ENCODE measurements around the gene KDM1B. TPM values are rescaled to one million over a fixed set of nuclear protein-coding genes. Genes with fewer than 3 reads are reported as not detected.
"Not testable (repeated sequence)": the region's sequence is repeated elsewhere in the genome, so short reads cannot be mapped to it uniquely, and the experiment has no call there.

Gene KDM1B
- total RNA-seq, 1 donor from 2014 or later = 9.9 TPM

DNA sequence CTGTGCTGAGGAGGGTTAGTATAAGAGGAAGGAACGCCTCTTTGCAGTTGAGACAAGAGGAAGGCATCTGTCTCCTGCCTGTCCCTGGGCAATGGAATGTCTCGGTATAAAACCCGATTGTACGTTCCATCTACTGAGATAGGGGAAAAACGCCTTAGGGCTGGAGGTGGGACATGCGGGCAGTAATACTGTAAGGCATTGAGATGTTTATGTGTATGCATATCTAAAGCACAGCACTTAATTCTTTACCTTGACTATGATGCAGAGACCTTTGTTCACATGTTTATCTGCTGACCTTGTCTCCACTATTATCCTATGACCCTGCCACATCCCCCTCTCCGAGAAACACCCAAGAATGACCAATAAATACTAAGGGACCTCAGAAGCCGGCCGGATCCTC is 71.9 kb downstream of the KDM1B start:
- peaks cover 25% of the 10 kb centered on the region for H3K9me3 Mint-ChIP-seq
- H3K27me3 Mint-ChIP-seq (ENCODE audit: low read depth); intact Hi-C loops (cut with micrococcal nuclease); H3K4me1 Mint-ChIP-seq (ENCODE audit: low read depth); H3K27ac Mint-ChIP-seq; DNase-seq (ENCODE audit: low spot score); H3K4me3 Mint-ChIP-seq (ENCODE audit: low read depth): not testable (repeated sequence)
- peaks cover 80% of the 10 kb centered on the region for H3K36me3 Mint-ChIP-seq (ENCODE audit: low read depth)

DNA sequence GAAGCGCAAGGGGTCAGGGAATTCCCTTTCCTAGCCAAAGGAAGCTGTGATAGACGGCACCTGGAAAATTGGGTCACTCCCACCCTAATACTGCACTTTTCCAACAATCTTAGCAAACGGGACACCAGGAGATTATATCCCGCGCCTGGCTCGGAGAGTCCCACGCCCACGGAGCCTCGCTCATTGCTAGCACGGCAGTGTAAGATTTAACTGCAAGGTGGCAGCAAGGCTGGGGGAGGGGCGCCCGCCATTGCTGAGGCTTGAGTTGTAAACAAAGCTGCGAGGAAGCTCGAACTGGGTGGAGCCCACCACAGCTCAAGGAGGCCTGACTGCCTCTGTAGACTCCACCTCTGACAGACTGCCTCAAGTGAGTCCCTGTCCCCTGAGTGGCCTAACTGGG is 73.4 kb downstream of the KDM1B start:
- H3K4me1 Mint-ChIP-seq (ENCODE audit: low read depth); DNase-seq (ENCODE audit: low spot score); H3K27me3 Mint-ChIP-seq (ENCODE audit: low read depth); H3K27ac Mint-ChIP-seq; H3K4me3 Mint-ChIP-seq (ENCODE audit: low read depth); intact Hi-C loops (cut with micrococcal nuclease): not testable (repeated sequence)
- H3K36me3 Mint-ChIP-seq (ENCODE audit: low read depth) = peaks cover 85% of the 10 kb centered on the region
- peaks cover 36% of the 10 kb centered on the region for H3K9me3 Mint-ChIP-seq

DNA sequence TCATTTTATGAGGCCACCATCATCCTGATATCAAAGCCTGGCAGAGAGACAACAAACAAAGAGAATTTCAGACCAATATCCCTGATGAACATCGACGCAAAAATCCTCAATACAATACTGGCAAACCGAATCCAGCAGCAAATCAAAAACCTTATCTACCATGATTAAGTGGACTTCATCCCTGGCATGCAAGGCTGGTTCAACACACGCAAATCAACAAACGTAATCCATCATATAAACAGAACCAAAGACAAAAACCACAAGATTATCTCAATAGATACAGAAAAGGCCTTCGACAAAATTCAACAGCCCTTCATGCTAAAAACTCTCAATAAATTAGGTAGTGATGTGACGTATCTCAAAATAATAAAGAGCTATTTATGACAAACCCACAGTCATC is 76.6 kb downstream of the KDM1B start:
- DNase-seq (ENCODE audit: low spot score); H3K27ac Mint-ChIP-seq; H3K4me1 Mint-ChIP-seq (ENCODE audit: low read depth); intact Hi-C loops (cut with micrococcal nuclease); H3K4me3 Mint-ChIP-seq (ENCODE audit: low read depth); H3K27me3 Mint-ChIP-seq (ENCODE audit: low read depth): not testable (repeated sequence)
- Mint-ChIP-seq H3K36me3 (ENCODE audit: low read depth) (peaks cover 99% of the 10 kb centered on the region), H3K9me3 (peaks cover 50% of the 10 kb centered on the region)

DNA sequence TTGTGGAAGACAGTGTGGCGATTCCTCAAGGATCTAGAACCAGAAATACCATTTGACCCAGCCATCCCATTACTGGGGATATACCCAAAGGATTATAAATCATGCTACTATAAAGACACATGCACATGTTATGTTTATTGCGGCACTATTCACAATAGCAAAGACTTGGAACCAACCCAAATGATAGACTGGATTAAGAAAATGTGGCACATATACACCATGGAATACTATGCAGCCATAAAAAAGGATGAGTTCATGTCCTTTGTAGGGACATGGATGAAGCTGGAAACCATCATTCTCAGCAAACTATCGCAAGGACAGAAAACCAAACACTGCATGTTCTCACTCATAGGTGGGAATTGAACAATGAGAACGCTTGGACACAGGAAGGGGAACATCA is 78.5 kb downstream of the KDM1B start:
- H3K27me3 Mint-ChIP-seq (ENCODE audit: low read depth); intact Hi-C loops (cut with micrococcal nuclease); DNase-seq (ENCODE audit: low spot score); H3K4me3 Mint-ChIP-seq (ENCODE audit: low read depth); H3K4me1 Mint-ChIP-seq (ENCODE audit: low read depth); H3K27ac Mint-ChIP-seq: not testable (repeated sequence)
- peaks cover 98% of the 10 kb centered on the region for H3K36me3 Mint-ChIP-seq (ENCODE audit: low read depth)
- H3K9me3 Mint-ChIP-seq = peaks cover 50% of the 10 kb centered on the region

DNA sequence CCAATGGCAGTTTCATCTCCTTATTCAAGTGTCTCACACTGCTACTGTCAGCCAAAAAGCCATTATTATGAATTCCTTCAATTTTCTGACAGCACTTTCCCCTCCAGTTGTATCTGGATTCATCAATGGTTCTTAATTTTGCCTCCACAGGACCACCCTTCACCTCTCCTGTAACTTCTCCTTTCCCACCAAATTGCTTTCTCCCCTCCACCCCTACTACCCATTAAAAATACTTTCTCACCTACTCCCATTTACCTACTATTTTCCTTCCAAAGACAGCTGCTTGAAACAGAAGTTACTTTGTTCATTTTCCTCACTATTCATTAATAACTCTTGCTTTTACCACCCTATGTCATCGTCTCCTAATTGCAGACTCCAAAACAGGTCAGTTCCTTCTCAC is 79.3 kb downstream of the KDM1B start:
- H3K9me3 Mint-ChIP-seq = peaks cover 46% of the 10 kb centered on the region
- no peak overlapping the region for H3K4me3 Mint-ChIP-seq (ENCODE audit: low read depth)
- no peak overlapping the region for H3K27ac Mint-ChIP-seq

DNA sequence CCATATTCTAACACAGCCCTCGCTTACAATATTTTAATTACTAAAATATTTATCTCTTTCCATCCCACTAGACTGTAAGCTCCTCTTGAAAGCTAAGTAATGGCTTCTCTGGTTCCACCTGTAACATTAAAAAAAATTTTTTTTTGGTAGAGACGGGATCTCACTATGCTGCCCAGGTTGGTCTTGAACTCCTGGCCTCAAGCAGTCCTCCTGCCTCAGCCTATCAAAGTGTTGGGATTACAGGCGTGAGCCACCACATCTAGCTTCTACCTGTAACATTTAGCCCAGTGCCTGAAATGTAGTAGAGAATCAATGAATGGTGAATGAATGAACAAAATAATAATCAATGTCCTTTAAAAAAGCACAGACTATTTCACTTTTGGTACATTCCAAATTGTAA is 80.3 kb downstream of the KDM1B start:
- Mint-ChIP-seq H3K36me3 (ENCODE audit: low read depth) (peaks cover 93% of the 10 kb centered on the region), H3K4me3 (ENCODE audit: low read depth) (no peak overlapping the region), H3K9me3 (peaks cover 41% of the 10 kb centered on the region), H3K27ac (no peak overlapping the region), H3K4me1 (ENCODE audit: low read depth) (peaks cover 4% of the 10 kb centered on the region), H3K27me3 (ENCODE audit: low read depth) (no peaks in the 10 kb centered on the region)
- intact Hi-C loops (cut with micrococcal nuclease) = no loop called here
- DNase-seq (ENCODE audit: low spot score) = no peak

More for the DNA sequence above, 79.3 kb downstream of the KDM1B start:
- no peak for DNase-seq (ENCODE audit: low spot score)
- Mint-ChIP-seq H3K27me3 (ENCODE audit: low read depth) (no peaks in the 10 kb centered on the region), H3K4me1 (ENCODE audit: low read depth) (peaks cover 4% of the 10 kb centered on the region), H3K36me3 (ENCODE audit: low read depth) (peaks cover 95% of the 10 kb centered on the region)
- intact Hi-C loops (cut with micrococcal nuclease) = no loop called here

DNA sequence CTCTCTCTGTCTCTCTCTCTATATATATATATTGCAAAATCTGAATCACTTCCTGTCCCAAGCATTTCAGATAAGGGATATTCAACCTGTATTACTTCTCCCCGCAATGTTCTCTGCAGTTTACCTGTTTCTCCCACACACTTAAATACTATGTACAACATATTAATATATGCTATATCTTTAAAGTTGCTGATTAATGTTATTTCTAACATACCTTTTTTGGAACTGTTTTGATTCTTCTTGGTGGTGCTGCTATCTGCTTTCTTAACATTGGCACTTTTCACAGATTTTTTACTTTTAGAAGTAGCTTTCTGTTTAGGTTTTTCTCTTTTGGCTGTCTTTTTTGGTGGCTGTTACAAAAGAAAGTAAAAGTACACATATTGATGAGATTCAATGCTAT is 81.9 kb downstream of the KDM1B start:
- no peak overlapping the region for H3K4me3 Mint-ChIP-seq (ENCODE audit: low read depth)
- peaks cover 92% of the 10 kb centered on the region for H3K36me3 Mint-ChIP-seq (ENCODE audit: low read depth)
- DNase-seq (ENCODE audit: low spot score) = no peak
- intact Hi-C loops (cut with micrococcal nuclease) = no loop called here
- H3K27ac Mint-ChIP-seq = no peak overlapping the region
- peaks cover 12% of the 10 kb centered on the region for H3K4me1 Mint-ChIP-seq (ENCODE audit: low read depth)
- H3K9me3 Mint-ChIP-seq = peaks cover 25% of the 10 kb centered on the region
- no peaks in the 10 kb centered on the region for H3K27me3 Mint-ChIP-seq (ENCODE audit: low read depth)

DNA sequence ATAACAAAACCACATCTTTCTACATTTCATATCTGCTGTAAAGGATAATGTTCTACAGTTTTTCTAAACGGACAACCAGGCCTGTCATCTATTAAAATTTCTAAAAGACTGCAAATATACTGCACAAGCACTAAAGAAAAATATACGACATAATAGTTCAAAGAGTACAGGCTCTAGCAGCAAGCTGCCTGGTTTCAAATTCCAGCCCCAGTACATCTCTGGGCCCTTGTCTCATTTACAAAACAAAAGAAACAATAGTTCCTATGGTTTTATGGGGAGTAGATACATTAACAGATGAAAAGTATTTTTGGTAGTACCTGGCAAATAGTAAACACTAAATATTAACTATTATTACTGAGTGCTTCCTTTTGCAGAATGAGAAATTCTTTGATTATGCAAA is 85.0 kb downstream of the KDM1B start:
- no peaks in the 10 kb centered on the region for H3K27me3 Mint-ChIP-seq (ENCODE audit: low read depth)
- DNase-seq (ENCODE audit: low spot score) = no peak
- H3K36me3 Mint-ChIP-seq (ENCODE audit: low read depth) = peaks cover 92% of the 10 kb centered on the region
- H3K27ac Mint-ChIP-seq = no peak overlapping the region
- H3K4me3 Mint-ChIP-seq (ENCODE audit: low read depth) = no peak overlapping the region
- H3K4me1 Mint-ChIP-seq (ENCODE audit: low read depth) = peaks cover 38% of the 10 kb centered on the region
- no peaks in the 10 kb centered on the region for H3K9me3 Mint-ChIP-seq
- intact Hi-C loops (cut with micrococcal nuclease) = loop anchor here (5.0 kb wide), 1 partner anchor 83 kb away; the partner anchor contains the start of genes KDM1B and TPMT

DNA sequence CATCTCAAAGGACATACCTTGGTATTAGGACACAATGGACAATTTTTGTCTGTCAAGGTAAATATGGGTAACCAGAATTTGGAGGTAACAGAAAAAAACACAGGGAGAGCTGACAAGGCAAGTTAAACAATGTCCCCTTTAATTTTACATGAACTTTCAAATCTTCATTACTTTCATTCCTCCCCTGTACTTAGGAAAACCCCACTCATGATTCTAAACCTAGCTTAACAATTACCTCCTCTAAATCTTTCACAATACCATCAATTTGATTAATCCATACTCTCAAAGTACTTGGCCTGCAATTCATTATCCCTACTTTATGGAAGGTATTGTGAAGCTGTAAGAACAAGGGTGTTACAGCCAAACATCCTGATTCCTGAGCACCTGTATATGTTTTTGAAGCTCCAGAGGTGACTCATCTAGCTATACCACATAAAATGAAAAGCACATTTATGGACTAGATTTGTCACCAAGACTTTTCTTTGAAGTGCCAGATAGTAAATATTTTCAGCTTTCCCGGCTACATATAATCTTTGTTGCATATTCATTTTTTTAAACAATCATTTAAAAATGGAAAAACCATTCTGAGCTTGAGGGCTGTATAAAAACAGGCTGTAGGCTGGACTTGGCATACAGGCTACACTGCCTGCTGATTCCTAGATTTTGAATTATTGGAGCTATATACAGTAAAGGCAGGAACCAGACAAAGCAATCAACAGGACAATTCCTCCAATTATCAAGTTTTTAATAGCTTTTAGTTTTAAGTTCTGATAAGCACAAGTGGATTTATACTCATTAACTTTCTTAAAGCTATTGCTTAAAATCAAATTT is 86.2 kb downstream of the KDM1B start:
- intact Hi-C loops (cut with micrococcal nuclease) = loop anchor here (5.0 kb wide), 1 partner anchor 84 kb away; the partner anchor contains the start of genes KDM1B and TPMT
- Mint-ChIP-seq H3K4me1 (ENCODE audit: low read depth) (peaks cover 48% of the 10 kb centered on the region), H3K27ac (peak overlapping the region; percentile 2), H3K27me3 (ENCODE audit: low read depth) (no peaks in the 10 kb centered on the region), H3K36me3 (ENCODE audit: low read depth) (peaks cover 92% of the 10 kb centered on the region), H3K9me3 (peaks cover 3% of the 10 kb centered on the region), H3K4me3 (ENCODE audit: low read depth) (no peak overlapping the region)
- no peak for DNase-seq (ENCODE audit: low spot score)

DNA sequence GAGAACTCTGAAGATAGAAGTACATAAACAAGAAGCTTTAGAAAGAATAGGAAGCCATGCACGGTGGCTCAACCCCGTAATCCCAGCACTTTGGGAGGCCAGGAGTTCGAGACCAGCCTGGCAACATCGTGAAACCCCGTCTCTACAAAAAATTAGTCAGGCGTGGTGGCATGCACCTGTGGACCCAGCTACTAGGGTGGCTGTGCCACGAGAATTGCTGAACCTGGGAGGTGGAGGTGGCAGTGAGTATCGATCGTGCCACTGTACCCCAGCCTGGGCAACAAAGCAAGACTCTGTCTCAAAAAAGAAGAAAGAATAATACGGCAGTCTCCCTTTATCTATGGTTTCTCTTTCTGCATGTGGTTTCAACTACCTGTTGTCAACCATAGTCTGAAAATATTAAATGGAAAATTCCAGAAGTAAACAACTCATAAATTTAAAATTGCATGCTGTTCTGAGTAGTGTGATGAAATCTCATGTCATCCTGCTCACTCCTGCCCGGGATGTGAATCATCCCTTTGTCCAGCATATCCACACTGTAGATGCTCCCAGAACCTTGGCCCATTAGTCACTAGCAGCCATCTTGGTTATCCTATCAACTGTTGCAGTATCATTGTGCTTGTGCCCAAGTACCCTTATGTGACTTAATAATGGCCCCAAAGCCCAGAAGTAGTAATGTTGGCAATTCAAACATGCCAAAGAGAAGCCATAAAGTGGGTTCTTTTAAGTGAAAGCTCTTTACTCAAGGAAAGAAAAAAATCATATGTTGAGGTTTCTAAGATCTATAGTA is 87.0 kb downstream of the KDM1B start:
- no peak for DNase-seq (ENCODE audit: low spot score)
- Mint-ChIP-seq H3K4me3 (ENCODE audit: low read depth) (no peak overlapping the region), H3K27me3 (ENCODE audit: low read depth) (no peaks in the 10 kb centered on the region), H3K4me1 (ENCODE audit: low read depth) (peaks cover 54% of the 10 kb centered on the region), H3K9me3 (peaks cover 3% of the 10 kb centered on the region), H3K36me3 (ENCODE audit: low read depth) (peaks cover 92% of the 10 kb centered on the region), H3K27ac (peak overlapping the region; percentile 56)
- intact Hi-C loops (cut with micrococcal nuclease) = loop anchor here (5.0 kb wide), 1 partner anchor 85 kb away; the partner anchor contains the start of genes KDM1B and TPMT

DNA sequence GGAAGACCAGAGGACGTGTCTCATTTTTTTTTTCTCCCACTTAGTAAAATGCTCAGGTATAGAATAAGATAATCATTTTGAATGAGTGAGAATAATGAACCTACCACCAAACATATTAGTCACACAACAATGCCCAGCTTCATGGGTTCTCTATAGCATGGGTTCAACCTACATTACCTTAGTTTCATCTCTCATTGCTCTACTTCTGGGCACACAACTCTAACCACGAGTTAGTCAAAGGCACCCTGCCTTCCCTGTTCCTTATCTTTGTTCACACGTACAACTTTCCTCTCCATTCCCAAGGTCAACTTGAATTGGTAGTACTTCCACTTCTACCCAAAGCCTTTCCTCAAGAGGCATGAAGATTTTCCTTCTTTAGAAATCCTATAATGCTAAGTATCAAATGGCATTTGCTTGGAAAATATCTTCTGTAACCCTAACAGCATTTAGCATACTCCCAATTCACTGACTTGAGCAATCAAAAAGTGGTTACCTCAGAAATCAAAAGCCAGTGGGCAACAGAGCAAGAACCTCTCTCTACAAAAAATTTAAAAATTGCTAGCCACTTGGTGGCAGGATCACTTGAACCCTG is 88.2 kb downstream of the KDM1B start:
- Mint-ChIP-seq H3K4me3 (ENCODE audit: low read depth) (no peak overlapping the region), H3K27ac (peak overlapping the region; percentile 24), H3K36me3 (ENCODE audit: low read depth) (peaks cover 93% of the 10 kb centered on the region), H3K27me3 (ENCODE audit: low read depth) (no peaks in the 10 kb centered on the region), H3K9me3 (peaks cover 3% of the 10 kb centered on the region), H3K4me1 (ENCODE audit: low read depth) (peaks cover 55% of the 10 kb centered on the region)
- intact Hi-C loops (cut with micrococcal nuclease) = loop anchor here (5.0 kb wide), 1 partner anchor 86 kb away; the partner anchor contains the start of genes KDM1B and TPMT
- DNase-seq (ENCODE audit: low spot score) = no peak

DNA sequence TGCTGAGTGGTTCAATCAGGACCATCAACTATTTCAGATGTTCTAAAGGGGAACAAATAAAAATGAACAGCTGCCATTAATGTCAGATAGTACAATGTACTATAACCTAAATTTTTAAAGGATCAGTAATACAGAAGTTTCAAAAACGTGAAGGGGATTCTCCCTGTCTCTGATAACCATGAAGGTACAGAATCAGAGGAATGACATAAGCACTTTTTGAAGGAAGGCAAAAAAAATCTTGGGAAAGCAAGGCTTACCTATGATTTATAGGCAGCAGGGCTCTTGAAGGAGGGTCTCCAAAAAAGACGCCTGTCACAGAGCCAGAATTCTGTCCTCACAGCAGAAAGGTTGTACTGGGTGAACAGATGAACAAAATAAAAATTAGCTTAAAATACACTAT is 89.0 kb downstream of the KDM1B start:
- intact Hi-C loops (cut with micrococcal nuclease) = loop anchor here (5.0 kb wide), 1 partner anchor 87 kb away; the partner anchor contains the start of genes KDM1B and TPMT
- H3K27ac Mint-ChIP-seq = no peak overlapping the region
- H3K9me3 Mint-ChIP-seq = peaks cover 3% of the 10 kb centered on the region
- H3K36me3 Mint-ChIP-seq (ENCODE audit: low read depth) = peaks cover 96% of the 10 kb centered on the region
- H3K4me1 Mint-ChIP-seq (ENCODE audit: low read depth) = peaks cover 61% of the 10 kb centered on the region
- DNase-seq (ENCODE audit: low spot score) = no peak
- H3K4me3 Mint-ChIP-seq (ENCODE audit: low read depth) = no peak overlapping the region
- H3K27me3 Mint-ChIP-seq (ENCODE audit: low read depth) = no peaks in the 10 kb centered on the region

All from activated T-helper 2 cell treated with anti-CD3 and anti-CD28 coated beads, Interferon-gamma antibody, Interleukin-2, Interleukin-4, amounts not matched to agents 10 μg/mL and 5 μg/mL and 100 μg/mL, durations not matched to agents 14 hours and 24 hours and 36 hours (primary cell).